Measurements from ENCODE around the gene BUD23.

DNA sequence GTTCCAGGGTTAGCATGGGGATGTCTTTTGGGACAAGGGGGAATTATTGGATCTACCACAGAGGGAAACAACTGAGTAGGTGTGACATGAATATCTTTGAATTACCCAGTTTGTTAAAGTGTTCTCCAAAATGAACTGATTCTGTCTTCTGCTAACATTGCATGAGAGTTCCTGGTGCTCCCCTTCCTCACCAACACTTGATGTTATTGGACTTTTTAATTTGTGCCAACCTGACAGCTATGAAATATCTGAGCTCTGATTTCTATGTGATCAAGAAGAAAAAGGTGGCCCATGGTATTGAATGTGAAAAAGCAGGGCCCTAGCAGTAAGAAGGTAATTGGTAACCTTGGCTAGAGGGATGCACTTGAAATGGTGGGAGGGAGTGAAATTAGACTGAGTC lies 20.4 kb upstream of the BUD23 start:
- TF ChIP-seq CTCF (IDR thresholded peaks at IDR 0.05) (no peak), POLR2A (IDR thresholded peaks at IDR 0.05) (no peak), EP300 (IDR thresholded peaks at IDR 0.05) (no peak)

All from tibial nerve (tissue), 4 donors.